OCI-LY7 (cell line): ENCODE data around the gene SVOPL. TPM values are rescaled to one million over a fixed set of nuclear protein-coding genes. Genes with fewer than 3 reads are reported as not detected.

ENCODE experiments used
- BruUV-seq: library from RNA; stranded (reverse); fragments of 400-500 nt; replicated peaks from 2 replicates; lab custom pipeline; 2021; lab: Mats Ljungman, UMichigan
- CTCF ChIA-PET: fragments of 300-600 bp; sonication (Branson Sonifier 250); formaldehyde crosslinking; loops from one replicate; lab custom pipeline; 2022; ENCODE audit warnings: antibody characterized with exemption; ENCODE audit not compliant: unreplicated experiment; lab: Charles Lee
- POLR2A ChIA-PET: fragments of 300-600 bp; sonication (Branson Sonifier 250); formaldehyde crosslinking; loops from one replicate; lab custom pipeline; 2022; ENCODE audit warnings: antibody characterized with exemption; lab: Charles Lee
- DNase-seq: peaks from one replicate; pipeline ENCODE4 v3.0.0-alpha.2; 2015; ENCODE audit warnings: low spot score
- H2AFZ ChIP-seq: fragments of 200-600 bp; sonication (generic), shearing (Covaris generic); 2 replicates; pipeline ENCODE4 v1.6.1; 2014; ENCODE audit warnings: mild to moderate bottlenecking, antibody characterized with exemption, low read length, moderate library complexity
- H3K27ac ChIP-seq: fragments of 200-600 bp; sonication (generic); 2 replicates; pipeline ENCODE4 v1.5.1; 2014; ENCODE audit warnings: mixed run types, low read depth, mild to moderate bottlenecking, moderate library complexity, low read length, inconsistent platforms; ENCODE audit not compliant: poor library complexity, severe bottlenecking
- H3K36me3 ChIP-seq: fragments of 200-600 bp; sonication (generic); 2 replicates; pipeline ENCODE4 v1.6.1; 2014; ENCODE audit warnings: mild to moderate bottlenecking, antibody characterized with exemption, low read length, moderate library complexity, mixed read lengths; ENCODE audit not compliant: insufficient read depth
- H3K4me1 ChIP-seq: fragments of 200-600 bp; sonication (generic); 2 replicates; pipeline ENCODE4 v1.5.1; 2014; ENCODE audit warnings: mild to moderate bottlenecking, low read length; ENCODE audit not compliant: insufficient read depth, poor library complexity, severe bottlenecking
- H3K4me2 ChIP-seq: fragments of 200-600 bp; sonication (generic); 2 replicates; pipeline ENCODE4 v1.6.1; 2014; ENCODE audit warnings: mild to moderate bottlenecking, low read length
- H3K4me3 ChIP-seq: fragments of 200-600 bp; sonication (generic); 2 replicates; pipeline ENCODE4 v1.5.1; 2014; ENCODE audit warnings: mild to moderate bottlenecking, low read depth, low read length; ENCODE audit not compliant: poor library complexity, severe bottlenecking
- H3K79me2 ChIP-seq: fragments of 200-600 bp; sonication (generic); 2 replicates; pipeline ENCODE4 v1.6.1; 2016; ENCODE audit warnings: low read depth, mild to moderate bottlenecking, low read length, moderate library complexity, mixed read lengths; ENCODE audit not compliant: insufficient read depth
- H3K9me2 ChIP-seq: fragments of 200-600 bp; sonication (generic); 2 replicates; pipeline ENCODE4 v1.6.1; 2016; ENCODE audit warnings: mild to moderate bottlenecking, low read length, mixed read lengths; ENCODE audit not compliant: insufficient read depth
- H3K9me3 ChIP-seq: fragments of 200-600 bp; sonication (generic); 2 replicates; pipeline ENCODE4 v1.6.1; 2014; ENCODE audit warnings: mild to moderate bottlenecking, mixed run types, low read length, mixed read lengths
- H4K20me1 ChIP-seq: fragments of 200-600 bp; sonication (generic); 2 replicates; pipeline ENCODE4 v1.6.1; 2014; ENCODE audit warnings: mild to moderate bottlenecking, antibody characterized with exemption, low read length, moderate library complexity, mixed read lengths; ENCODE audit not compliant: insufficient read depth
- CTCF ChIP-seq: fragments of 200-600 bp; sonication (generic); conservative IDR thresholded peaks from 2 replicates; pipeline ENCODE4 v1.5.1; 2014; ENCODE audit warnings: mild to moderate bottlenecking, antibody characterized with exemption, low read length, moderate library complexity, mixed read lengths
- EZH2phosphoT487 ChIP-seq: fragments of 200-600 bp; sonication (generic); IDR thresholded peaks from 2 replicates; pipeline ENCODE4 v1.6.1; 2018; ENCODE audit warnings: low read depth, borderline replicate concordance, mild to moderate bottlenecking, mixed run types, antibody characterized with exemption, low read length, moderate library complexity, mixed read lengths
- intact Hi-C: fragments of 100-400 bp; cut with micrococcal nuclease; formaldehyde crosslinking; loops from one replicate; pipeline ENCODE4 v1.10.0; 2022; ENCODE audit not compliant: unreplicated experiment
- total RNA-seq, 2 experiments: library from RNA; depleted of rRNA in 1 of 2; stranded (reverse); fragments of >200 nt in 1 of 2; shearing (Covaris generic) in 1 of 2; gene quantifications; 2 replicates each; pipeline ENCODE4 v1.2.3, GENCODE V29; 2014 to 2022

SVOPL gene
- total RNA-seq, 2 experiments from 2014 or later: not detected

GRCh38 chr7:138585283-138585993, 115.7 kb downstream of the SVOPL start:
- Histone ChIP-seq H3K36me3 (peaks cover 66% of the 10 kb centered on the region), H3K4me3 (no peak overlapping the region), H2AFZ (no peak overlapping the region), H3K9me2 (no peaks in the 10 kb centered on the region), H3K4me2 (no peak overlapping the region), H3K79me2 (no peaks in the 10 kb centered on the region), H3K4me1 (no peaks in the 10 kb centered on the region), H4K20me1 (no peaks in the 10 kb centered on the region), H3K27ac (no peak overlapping the region), H3K9me3 (no peaks in the 10 kb centered on the region)
- TF ChIP-seq EZH2phosphoT487 (no peak), CTCF (no peak)
- no TSS peak for BruUV-seq
- no peak for DNase-seq
- intact Hi-C loops: no loop called here
- CTCF ChIA-PET: no interaction called here
- POLR2A ChIA-PET: no interaction called here

- no peak for DNase-seq
- Histone ChIP-seq H3K27ac (no peak overlapping the region), H4K20me1 (no peaks in the 10 kb centered on the region), H3K79me2 (no peaks in the 10 kb centered on the region), H3K4me1 (no peaks in the 10 kb centered on the region), H3K9me3 (no peaks in the 10 kb centered on the region), H3K4me2 (no peak overlapping the region), H3K4me3 (no peak overlapping the region), H3K9me2 (no peaks in the 10 kb centered on the region), H2AFZ (no peak overlapping the region), H3K36me3 (peaks cover 74% of the 10 kb centered on the region)
- ChIA-PET POLR2A (no interaction called here), CTCF (no interaction called here)
- TF ChIP-seq EZH2phosphoT487 (no peak), CTCF (no peak)
- intact Hi-C loops: no loop called here
- no TSS peak for BruUV-seq
These were observed 116.5 kb downstream of the SVOPL start for GRCh38 chr7:138584696-138585095.

- no TSS peak for BruUV-seq
- CTCF ChIA-PET: no interaction called here
These were observed 116.9 kb downstream of the SVOPL start for GRCh38 chr7:138584283-138584682.

More at GRCh38 chr7:138584283-138584682, 116.9 kb downstream of the SVOPL start:
- Histone ChIP-seq H3K4me1 (no peaks in the 10 kb centered on the region), H3K4me2 (no peak overlapping the region), H3K79me2 (no peaks in the 10 kb centered on the region), H3K4me3 (no peak overlapping the region), H3K27ac (no peak overlapping the region), H3K9me2 (no peaks in the 10 kb centered on the region), H3K36me3 (peaks cover 78% of the 10 kb centered on the region), H3K9me3 (no peaks in the 10 kb centered on the region), H2AFZ (no peak overlapping the region), H4K20me1 (no peaks in the 10 kb centered on the region)
- intact Hi-C loops: no loop called here
- POLR2A ChIA-PET: interaction anchor here (0.9 kb wide), 1 partner anchor 10 kb away, joined by 6 read pairs; no protein-coding TSS in a partner anchor
- TF ChIP-seq EZH2phosphoT487 (no peak), CTCF (no peak)
- no peak for DNase-seq
